GM12873 (cell line): Measurements from ENCODE around the gene MGAT4A.

Source experiments
- TF ChIP-seq, protein P1 (sequence below): IDR thresholded peaks from 2 replicates; pipeline ENCODE4 v1.5.1; 2012; ENCODE audit warnings: low read depth, mild to moderate bottlenecking, moderate library complexity, low read length, control low read depth; ENCODE audit not compliant: insufficient read depth; ENCODE audit errors: missing control alignments

MGAT4A gene

DNA sequence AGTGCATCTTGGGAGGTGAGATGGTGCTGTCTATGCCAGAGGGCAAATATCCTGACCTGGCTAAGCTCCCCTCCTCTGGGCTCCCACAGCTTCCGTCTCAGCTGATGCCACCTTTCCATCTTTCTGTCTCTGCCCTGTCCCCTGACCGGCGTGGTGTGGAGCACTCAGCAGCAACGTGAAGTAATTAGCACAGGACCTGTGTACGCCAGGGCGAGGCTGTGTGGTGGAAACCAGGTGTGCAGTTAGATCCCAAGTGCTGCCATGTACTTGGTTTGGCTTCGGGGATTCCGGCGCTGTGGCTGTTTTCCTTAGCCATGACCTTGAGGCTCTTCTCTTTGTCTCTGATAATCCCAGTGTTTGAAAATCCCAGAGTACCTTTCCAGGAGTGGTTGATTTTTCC, 159.1 kb downstream of the MGAT4A start:
- TF ChIP-seq, protein P1, sequence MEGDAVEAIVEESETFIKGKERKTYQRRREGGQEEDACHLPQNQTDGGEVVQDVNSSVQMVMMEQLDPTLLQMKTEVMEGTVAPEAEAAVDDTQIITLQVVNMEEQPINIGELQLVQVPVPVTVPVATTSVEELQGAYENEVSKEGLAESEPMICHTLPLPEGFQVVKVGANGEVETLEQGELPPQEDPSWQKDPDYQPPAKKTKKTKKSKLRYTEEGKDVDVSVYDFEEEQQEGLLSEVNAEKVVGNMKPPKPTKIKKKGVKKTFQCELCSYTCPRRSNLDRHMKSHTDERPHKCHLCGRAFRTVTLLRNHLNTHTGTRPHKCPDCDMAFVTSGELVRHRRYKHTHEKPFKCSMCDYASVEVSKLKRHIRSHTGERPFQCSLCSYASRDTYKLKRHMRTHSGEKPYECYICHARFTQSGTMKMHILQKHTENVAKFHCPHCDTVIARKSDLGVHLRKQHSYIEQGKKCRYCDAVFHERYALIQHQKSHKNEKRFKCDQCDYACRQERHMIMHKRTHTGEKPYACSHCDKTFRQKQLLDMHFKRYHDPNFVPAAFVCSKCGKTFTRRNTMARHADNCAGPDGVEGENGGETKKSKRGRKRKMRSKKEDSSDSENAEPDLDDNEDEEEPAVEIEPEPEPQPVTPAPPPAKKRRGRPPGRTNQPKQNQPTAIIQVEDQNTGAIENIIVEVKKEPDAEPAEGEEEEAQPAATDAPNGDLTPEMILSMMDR: no peak

DNA sequence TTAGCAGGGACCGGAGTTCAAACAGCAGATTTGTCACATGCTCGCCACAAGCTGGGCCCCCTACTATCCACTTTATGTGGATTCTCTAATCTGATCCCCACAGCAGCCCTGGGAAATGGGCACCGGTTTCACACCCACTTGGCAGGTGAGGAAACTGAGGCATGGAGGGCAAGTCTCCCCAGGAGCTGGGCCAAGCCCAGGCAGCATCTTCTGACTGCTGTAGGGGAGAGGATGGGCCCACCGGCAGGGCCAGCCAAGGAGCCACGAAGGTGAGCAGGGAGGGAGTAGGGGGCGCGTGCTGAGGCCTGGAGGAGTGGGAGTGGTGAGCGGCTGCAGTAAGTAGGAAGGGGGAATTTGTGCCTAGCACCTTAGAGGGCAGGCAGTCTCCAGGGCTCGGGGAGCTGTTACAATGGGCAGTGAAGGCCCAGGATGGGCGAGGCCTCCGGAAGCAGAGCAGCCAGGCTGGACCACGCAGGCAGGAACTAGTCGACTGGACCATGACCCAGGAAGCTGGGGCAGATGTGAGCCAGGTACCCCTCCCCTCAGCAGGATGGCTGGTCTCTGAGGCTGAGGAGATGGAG, 159.7 kb downstream of the MGAT4A start:
- TF ChIP-seq, protein P1: no peak

DNA sequence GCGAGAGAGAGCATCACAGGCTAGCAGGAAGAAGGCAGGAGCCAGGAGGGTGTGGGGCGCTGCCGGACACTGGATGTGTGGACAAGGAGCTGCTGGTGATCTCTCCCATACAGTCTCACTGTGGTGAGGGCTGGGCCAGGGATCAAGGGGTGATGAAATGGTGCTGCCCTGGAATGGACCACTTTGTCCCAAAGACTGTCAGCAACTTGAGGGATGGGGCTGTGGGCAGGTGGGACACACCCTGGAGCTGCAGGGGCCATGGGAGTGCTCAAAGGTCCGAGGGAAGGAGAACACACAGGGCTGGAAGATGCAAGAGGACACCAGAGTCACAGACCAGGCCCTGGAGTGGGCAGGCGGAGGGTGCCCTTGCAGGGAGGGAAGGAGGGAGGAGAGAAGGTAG, 160.6 kb downstream of the MGAT4A start:
- TF ChIP-seq, protein P1: no peak

DNA sequence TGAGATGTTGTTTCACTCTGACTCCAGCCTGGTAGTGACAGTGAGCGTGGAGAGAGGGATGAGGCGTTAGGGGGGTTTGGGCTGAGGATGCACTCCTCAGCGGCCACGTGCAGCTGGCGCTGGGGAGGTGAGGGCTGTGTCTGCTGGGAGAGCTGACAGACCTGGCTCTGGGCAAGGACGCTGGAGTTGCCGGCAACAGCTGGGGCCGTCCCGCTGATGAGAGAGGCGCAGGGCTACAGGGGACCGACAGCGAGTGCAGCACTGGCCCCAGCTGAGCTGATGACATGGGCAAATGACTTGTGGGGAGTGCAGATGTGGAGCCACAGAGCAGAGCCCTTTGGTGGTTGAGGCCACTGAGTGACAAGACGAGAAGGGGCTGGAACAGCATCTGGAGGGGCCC, 161.0 kb downstream of the MGAT4A start:
- TF ChIP-seq, protein P1: no peak

DNA sequence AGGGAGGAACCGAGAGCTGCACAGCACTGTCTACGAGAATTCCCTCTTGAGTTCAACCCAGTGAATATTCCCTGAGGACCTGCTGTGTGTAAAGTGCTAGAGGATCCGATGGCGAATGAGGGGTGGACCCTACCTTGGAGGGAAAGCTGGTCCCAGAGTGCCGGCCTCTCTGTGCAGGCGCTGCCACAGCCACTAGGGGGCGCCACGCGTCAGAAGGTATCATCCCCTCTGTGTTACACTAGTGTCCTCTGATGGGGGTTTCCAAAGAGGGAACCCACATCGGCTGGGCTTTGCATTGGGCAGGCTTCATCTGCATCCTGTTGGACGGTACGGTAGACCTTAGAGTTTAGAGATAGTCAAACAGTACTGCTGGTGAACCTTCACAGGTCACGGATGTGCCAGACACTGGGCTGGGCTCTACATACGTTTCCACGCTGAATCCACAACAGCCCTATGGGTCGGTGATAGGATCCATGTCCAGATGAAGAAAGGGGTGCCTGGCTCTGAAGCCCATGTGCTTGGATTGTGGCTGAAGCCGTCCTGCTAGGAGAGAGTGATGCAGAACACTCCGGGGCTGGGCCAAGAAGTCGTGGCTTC, 161.6 kb downstream of the MGAT4A start:
- TF ChIP-seq, protein P1: peak; percentile 95
